Sigmoid colon (tissue), 7 donors: ENCODE data around the gene SRP9. TPM values are rescaled to one million over a fixed set of nuclear protein-coding genes. Genes with fewer than 3 reads are reported as not detected.

Source experiments
- DNase-seq: peaks from one replicate; pipeline ENCODE4 v3.0.0-alpha.2; 2019
- H3K27ac ChIP-seq, 4 donors: fragments of 200-600 bp; sonication (generic); one replicate each; pipeline ENCODE4 v1.5.1; 2016 to 2019; ENCODE audit warnings: mild to moderate bottlenecking in 1 of 4
- H3K27me3 ChIP-seq, 3 donors: fragments of 200-600 bp; sonication (generic); one replicate each; pipeline ENCODE4 v1.5.1; 2019; ENCODE audit warnings: mild to moderate bottlenecking in 1 of 3
- H3K36me3 ChIP-seq, 4 donors: fragments of 200-600 bp; sonication (generic); one replicate each; pipeline ENCODE4 v1.5.1; 2016 to 2019
- H3K4me1 ChIP-seq, 4 donors: fragments of 200-600 bp; sonication (generic); one replicate each; pipeline ENCODE4 v1.5.1; 2017 to 2019
- H3K4me3 ChIP-seq, 4 donors: fragments of 200-600 bp; sonication (generic); one replicate each; pipeline ENCODE4 v1.5.1; 2017 to 2019; ENCODE audit warnings: mild to moderate bottlenecking in 2 of 4, moderate library complexity in 1 of 4
- H3K9me3 ChIP-seq, 4 donors: fragments of 200-600 bp in 3 of 4; sonication (generic) in 3 of 4; one replicate each; pipeline versions ENCODE4 v1.5.1 to v1.6.1; 2013 to 2019
- EP300 ChIP-seq, 4 donors: sonication (generic); formaldehyde crosslinking; IDR thresholded peaks; one replicate each; pipeline ENCODE4 v1.6.1; 2017; ENCODE audit warnings: antibody characterized with exemption in 4 of 4
- POLR2A ChIP-seq, 2 donors: fragments of 450-650 bp; IDR thresholded peaks; one replicate each; pipeline ENCODE4 v1.6.1; 2016; ENCODE audit warnings: antibody characterized with exemption in 2 of 2, mild to moderate bottlenecking in 2 of 2, moderate library complexity in 2 of 2
- POLR2AphosphoS5 ChIP-seq, 4 donors: sonication (generic); formaldehyde crosslinking; IDR thresholded peaks; one replicate each; pipeline ENCODE4 v1.6.1; 2017; ENCODE audit warnings: antibody characterized with exemption in 4 of 4
- WGBS, 2 donors: extraction: QIAGEN DNeasy Blood & Tissue Kit; methylation state at CpG; one replicate each; pipeline ENCODE4 v1.1.7; 2013; 5-methylcytosine and 5-hydroxymethylcytosine counted together
- intact Hi-C: fragments of 100-400 bp; cut with DNase I; formaldehyde crosslinking; loops from one replicate; pipeline ENCODE4 v1.15.1; 2023
- polyA plus RNA-seq, 3 donors: library from polyadenylated mRNA; stranded (reverse); fragments of 200-250 nt; gene quantifications; one replicate each; pipeline ENCODE4 v1.2.3, GENCODE V29; 2013
- total RNA-seq, 4 donors: library from RNA; depleted of rRNA; stranded (reverse); fragments of >200 nt; gene quantifications; one replicate each; pipeline ENCODE4 v1.1.0, GENCODE V29; 2016
- TF ChIP-seq, protein P1 (sequence below), 4 experiments: fragments of 450-650 bp in 3 of 4; fragments of 200-600 bp in 1 of 4; IDR thresholded peaks; one replicate each; pipeline ENCODE4 v1.5.1; 2016 to 2019; ENCODE audit warnings: antibody characterized with exemption in 4 of 4, mild to moderate bottlenecking in 3 of 4, moderate library complexity in 2 of 4
- donor health status: healthy with polysubstance abuse.
- donor health status: Bipolar disorder and iron deficiency.
- donor health status: healthy.

SRP9 gene
- total and polyA plus RNA-seq, 7 donors = 148 to 513 (median 264) TPM

DNA sequence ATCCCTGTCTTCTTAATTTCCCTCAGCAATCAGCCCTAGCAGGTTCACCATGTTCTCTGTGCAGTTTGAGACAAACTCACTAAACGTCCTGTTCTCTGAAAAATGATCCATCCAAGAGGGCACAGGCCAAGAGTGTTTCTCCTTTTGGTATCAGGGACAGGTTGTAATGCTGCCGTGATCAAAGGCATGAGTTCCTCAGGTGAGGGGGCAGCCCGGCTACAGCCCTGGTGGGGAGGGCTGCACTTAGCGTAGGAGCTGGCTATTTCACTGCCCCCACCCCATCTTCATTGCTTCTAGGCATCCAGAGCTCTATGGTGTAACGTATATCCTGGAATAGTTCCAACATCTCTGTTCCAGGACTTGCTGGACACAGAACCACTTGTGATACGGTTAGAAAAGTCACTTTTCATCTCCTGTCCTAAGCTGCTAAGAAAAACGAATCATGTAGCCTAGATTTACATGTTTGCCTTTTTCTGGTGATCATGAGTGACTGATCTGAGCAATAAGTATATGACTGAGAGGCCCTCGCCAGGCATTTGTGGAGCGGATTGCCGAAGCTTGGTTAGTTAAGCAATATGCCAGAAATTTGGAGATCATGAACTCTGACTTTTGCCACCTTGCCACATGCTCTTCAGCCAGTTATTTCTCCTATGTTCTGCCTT, 41.1 kb upstream of the SRP9 start:
- H3K4me1 ChIP-seq = peaks cover 0 to 16% (median 14%) of the 10 kb centered on the region in 4 donors
- 79 to 83% methylated on average over 10 of the region's 10 CpGs for WGBS, 2 donors
- no peak overlapping the region for H3K4me3 ChIP-seq
- peak overlapping the region; percentile 39 to 55 (median 48) for H3K27ac ChIP-seq
- no peak for DNase-seq
- H3K27me3 ChIP-seq = no peaks in the 10 kb centered on the region
- intact Hi-C loops = loop anchor here (5.0 kb wide), 2 partner anchors 44 to 64 kb away; no protein-coding TSS in a partner anchor
- TF ChIP-seq, protein P1, sequence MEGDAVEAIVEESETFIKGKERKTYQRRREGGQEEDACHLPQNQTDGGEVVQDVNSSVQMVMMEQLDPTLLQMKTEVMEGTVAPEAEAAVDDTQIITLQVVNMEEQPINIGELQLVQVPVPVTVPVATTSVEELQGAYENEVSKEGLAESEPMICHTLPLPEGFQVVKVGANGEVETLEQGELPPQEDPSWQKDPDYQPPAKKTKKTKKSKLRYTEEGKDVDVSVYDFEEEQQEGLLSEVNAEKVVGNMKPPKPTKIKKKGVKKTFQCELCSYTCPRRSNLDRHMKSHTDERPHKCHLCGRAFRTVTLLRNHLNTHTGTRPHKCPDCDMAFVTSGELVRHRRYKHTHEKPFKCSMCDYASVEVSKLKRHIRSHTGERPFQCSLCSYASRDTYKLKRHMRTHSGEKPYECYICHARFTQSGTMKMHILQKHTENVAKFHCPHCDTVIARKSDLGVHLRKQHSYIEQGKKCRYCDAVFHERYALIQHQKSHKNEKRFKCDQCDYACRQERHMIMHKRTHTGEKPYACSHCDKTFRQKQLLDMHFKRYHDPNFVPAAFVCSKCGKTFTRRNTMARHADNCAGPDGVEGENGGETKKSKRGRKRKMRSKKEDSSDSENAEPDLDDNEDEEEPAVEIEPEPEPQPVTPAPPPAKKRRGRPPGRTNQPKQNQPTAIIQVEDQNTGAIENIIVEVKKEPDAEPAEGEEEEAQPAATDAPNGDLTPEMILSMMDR (IDR thresholded peaks at IDR 0.05) = no peak
- TF ChIP-seq POLR2AphosphoS5 (IDR thresholded peaks at IDR 0.05) = no peak
- TF ChIP-seq EP300 (IDR thresholded peaks at IDR 0.05) = no peak
- no peak for TF ChIP-seq POLR2A (IDR thresholded peaks at IDR 0.05)
- no peaks in the 10 kb centered on the region for H3K36me3 ChIP-seq
- no peaks in the 10 kb centered on the region for H3K9me3 ChIP-seq

DNA sequence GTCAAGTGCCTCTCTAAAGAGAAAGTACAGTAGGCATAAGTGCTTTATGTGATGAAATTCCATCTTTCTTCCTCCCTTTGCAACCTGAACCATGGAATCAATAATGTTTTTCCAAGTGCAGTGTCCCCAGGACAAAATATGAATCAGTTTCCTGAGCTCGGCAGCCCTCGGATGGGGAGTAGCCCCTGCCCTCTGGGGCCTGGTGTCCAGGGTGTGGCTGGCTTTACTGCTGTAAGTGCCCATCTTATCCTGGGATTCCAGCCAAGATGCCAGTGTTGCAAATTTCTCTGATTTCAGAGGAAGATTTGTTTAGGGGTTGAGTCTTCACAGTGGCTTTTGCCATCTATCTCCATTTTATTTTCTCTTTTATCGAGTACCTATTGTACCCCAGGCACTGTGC, 40.5 kb upstream of the SRP9 start:
- no peak for DNase-seq
- Histone ChIP-seq H3K36me3 (no peaks in the 10 kb centered on the region), H3K4me1 (peaks cover 0 to 16% (median 14%) of the 10 kb centered on the region in 4 donors), H3K4me3 (no peak overlapping the region), H3K9me3 (no peaks in the 10 kb centered on the region), H3K27me3 (no peaks in the 10 kb centered on the region), H3K27ac (no peak overlapping the region)
- intact Hi-C loops = loop anchor here (5.0 kb wide), 2 partner anchors 45 to 65 kb away; no protein-coding TSS in a partner anchor
- WGBS, 2 donors = 34 to 72% methylated on average over 3 of the region's 3 CpGs
- TF ChIP-seq EP300 (IDR thresholded peaks at IDR 0.05) (no peak), POLR2A (IDR thresholded peaks at IDR 0.05) (no peak), POLR2AphosphoS5 (IDR thresholded peaks at IDR 0.05) (no peak)
- TF ChIP-seq, protein P1 (IDR thresholded peaks at IDR 0.05) = no peak

- H3K36me3 ChIP-seq = no peaks in the 10 kb centered on the region
- intact Hi-C loops = loop anchor here (5.0 kb wide), 2 partner anchors 46 to 66 kb away; no protein-coding TSS in a partner anchor
- WGBS, 2 donors = 95 to 96% methylated on average over 3 of the region's 3 CpGs
- no peak overlapping the region for H3K27ac ChIP-seq
- TF ChIP-seq, protein P1 (IDR thresholded peaks at IDR 0.05) = no peak
- TF ChIP-seq POLR2A (IDR thresholded peaks at IDR 0.05) (no peak), EP300 (IDR thresholded peaks at IDR 0.05) (no peak), POLR2AphosphoS5 (IDR thresholded peaks at IDR 0.05) (no peak)
- H3K9me3 ChIP-seq = no peaks in the 10 kb centered on the region
- H3K4me3 ChIP-seq = no peak overlapping the region
- H3K4me1 ChIP-seq = peaks cover 0 to 16% (median 14%) of the 10 kb centered on the region in 4 donors
- no peaks in the 10 kb centered on the region for H3K27me3 ChIP-seq
- no peak for DNase-seq
Measured at GRCh38 chr1:225737866-225738265, 39.8 kb upstream of the SRP9 start.

DNA sequence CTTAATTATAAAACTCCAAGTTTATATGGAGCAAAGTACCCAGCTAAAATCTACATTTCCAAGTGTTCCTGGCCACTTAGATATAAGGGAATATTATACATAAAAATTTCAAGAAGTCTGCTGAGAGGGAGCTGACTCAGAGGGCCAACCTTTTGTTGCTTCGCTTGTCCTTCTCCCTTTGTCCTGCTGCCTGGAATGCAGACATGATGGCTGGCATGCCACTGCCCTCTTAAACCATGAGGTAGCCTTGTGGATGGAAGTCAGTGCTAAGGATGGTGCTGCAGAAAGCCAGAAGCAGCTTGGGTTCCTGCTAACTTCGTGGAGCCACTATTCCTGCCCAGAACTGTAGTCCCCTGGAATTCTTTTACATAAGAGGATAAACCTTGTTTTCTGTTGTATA, 38.9 kb upstream of the SRP9 start:
- no peak for DNase-seq
- TF ChIP-seq POLR2AphosphoS5 (IDR thresholded peaks at IDR 0.05) (no peak), EP300 (IDR thresholded peaks at IDR 0.05) (no peak), POLR2A (IDR thresholded peaks at IDR 0.05) (no peak)
- TF ChIP-seq, protein P1 (IDR thresholded peaks at IDR 0.05) = no peak
- no peaks in the 10 kb centered on the region for H3K36me3 ChIP-seq
- H3K9me3 ChIP-seq = no peaks in the 10 kb centered on the region
- intact Hi-C loops = loop anchor here (5.0 kb wide), 2 partner anchors 46 to 66 kb away; no protein-coding TSS in a partner anchor
- WGBS, 2 donors = 93 to 94% methylated on average over 2 of the region's 2 CpGs
- H3K4me3 ChIP-seq = no peak overlapping the region
- H3K4me1 ChIP-seq = peaks cover 0 to 16% (median 14%) of the 10 kb centered on the region in 4 donors
- no peak overlapping the region for H3K27ac ChIP-seq
- no peaks in the 10 kb centered on the region for H3K27me3 ChIP-seq
